Stimulated activated CD4-positive, alpha-beta T cell treated with anti-CD3 and anti-CD28 coated beads, TNF-alpha, amount 100 ng/mL, for 1 hour (primary cell): ENCODE results near the gene SEC11A.
A peak's percentile ranks its signal among the peaks of the same experiment; 100 is the strongest.

Source experiments
- DNase-seq, 3 donors: peaks; one replicate each; pipeline ENCODE4 v3.0.0-alpha.2; 2020; ENCODE audit warnings: low read depth in 3 of 3, low spot score in 1 of 3

SEC11A gene

GRCh38 chr15:84685304-84685703, 30.6 kb downstream of the SEC11A start:
- no peak for DNase-seq

- DNase-seq, result no peak
These were observed 31.8 kb downstream of the SEC11A start for GRCh38 chr15:84684092-84684491.

GRCh38 chr15:84681831-84682230, 34.1 kb downstream of the SEC11A start:
- no peak for DNase-seq

GRCh38 chr15:84671211-84671610, 44.7 kb downstream of the SEC11A start:
- DNase-seq, result no peak

GRCh38 chr15:84669726-84670125, 46.2 kb downstream of the SEC11A start:
- DNase-seq, result no peak

- DNase-seq, result no peak
These were observed 47.5 kb downstream of the SEC11A start for GRCh38 chr15:84668221-84668982.

GRCh38 chr15:84666373-84666772, 49.6 kb downstream of the SEC11A start:
- DNase-seq, result no peak

GRCh38 chr15:84661001-84661400, 54.9 kb downstream of the SEC11A start:
- DNase-seq, result no peak

- DNase-seq, result no peak
These were observed 55.8 kb downstream of the SEC11A start for GRCh38 chr15:84659904-84660781.

- no peak for DNase-seq
These were observed 57.0 kb downstream of the SEC11A start for GRCh38 chr15:84658788-84659411.

- DNase-seq, result peak; percentile 63 to 71 (median 68)
These were observed 57.7 kb downstream of the SEC11A start, which contains the start of gene NMB for GRCh38 chr15:84658080-84658787. NMB (minus strand) TSS chr15:84658199; CDS start chr15:84658152, 47 bp downstream.

- DNase-seq, result no peak
These were observed 58.2 kb downstream of the SEC11A start for GRCh38 chr15:84657748-84658079.

GRCh38 chr15:84656972-84657371, 59.0 kb downstream of the SEC11A start:
- no peak for DNase-seq

GRCh38 chr15:84654689-84655453, 61.1 kb downstream of the SEC11A start:
- peak; percentile 44 to 61 (median 59) for DNase-seq

GRCh38 chr15:84653910-84654688, 61.8 kb downstream of the SEC11A start, which contains the start of gene WDR73:
WDR73 (minus strand) TSS chr15:84654283; CDS start chr15:84654274, 9 bp downstream.
- peak; percentile 88 to 97 (median 94) for DNase-seq

GRCh38 chr15:84653584-84653909, 62.4 kb downstream of the SEC11A start:
- no peak for DNase-seq

GRCh38 chr15:84649706-84650105, 66.2 kb downstream of the SEC11A start:
- no peak for DNase-seq

- no peak for DNase-seq
These were observed 67.4 kb downstream of the SEC11A start for GRCh38 chr15:84648539-84648938.

GRCh38 chr15:84647726-84648125, 68.2 kb downstream of the SEC11A start:
- no peak for DNase-seq

GRCh38 chr15:84645997-84646396, 69.9 kb downstream of the SEC11A start:
- DNase-seq, result no peak
